Suppressor macrophage treated with lipopolysaccharide for 1 hour (primary cell): ENCODE results near the gene PSMG2.
A peak's percentile ranks its signal among the peaks of the same experiment; 100 is the strongest.

Experiments used
- DNase-seq, 3 donors: peaks; one replicate each; pipeline ENCODE4 v3.0.0-alpha.2; 2020 to 2022

Gene PSMG2

GRCh38 chr18:12766986-12767433 lies 64.2 kb downstream of the PSMG2 start:
- DNase-seq: no peak

GRCh38 chr18:12767580-12768155 lies 64.8 kb downstream of the PSMG2 start:
- DNase-seq: no peak

- DNase-seq: no peak
Measured at GRCh38 chr18:12768625-12769024, 65.8 kb downstream of the PSMG2 start.

- no peak for DNase-seq
Measured at GRCh38 chr18:12769136-12769535, 66.3 kb downstream of the PSMG2 start.

DNA sequence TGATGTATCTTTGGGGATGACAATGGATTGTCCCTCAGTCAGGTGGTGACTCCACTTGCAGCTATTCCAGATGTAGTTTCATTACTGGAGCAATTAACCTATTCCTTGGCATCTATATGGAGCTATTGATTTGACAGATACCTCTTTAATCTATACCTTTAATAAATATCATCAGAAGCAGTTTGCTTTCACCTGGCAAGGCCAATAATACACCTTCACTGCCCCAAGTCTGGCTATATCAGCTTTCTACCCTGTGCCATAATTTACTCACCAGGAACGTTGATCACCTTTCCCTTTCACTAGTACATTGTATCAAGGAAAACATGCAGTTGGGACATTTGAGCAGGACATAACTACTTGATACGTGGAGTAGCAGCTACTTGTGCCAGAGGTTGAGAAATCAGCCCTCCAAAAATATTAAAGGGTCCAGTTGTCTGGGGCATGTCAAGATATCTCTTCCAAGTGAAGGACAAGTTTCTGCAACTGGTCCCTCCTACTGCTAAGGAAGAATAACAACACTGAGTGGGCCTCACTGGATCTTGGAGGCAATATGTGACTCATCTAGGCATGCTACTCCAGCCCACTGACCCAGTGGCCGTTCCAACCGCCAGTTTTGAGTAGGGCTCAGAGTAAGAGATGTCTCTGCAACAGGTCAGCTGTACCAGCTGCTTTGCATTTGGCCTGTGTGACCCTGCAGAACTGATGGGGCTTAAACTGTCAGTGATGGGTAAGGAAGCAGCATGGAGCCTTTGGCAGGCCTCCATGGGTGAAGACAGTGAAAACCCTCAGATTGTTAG lies 67.0 kb downstream of the PSMG2 start:
- DNase-seq: no peak

DNA sequence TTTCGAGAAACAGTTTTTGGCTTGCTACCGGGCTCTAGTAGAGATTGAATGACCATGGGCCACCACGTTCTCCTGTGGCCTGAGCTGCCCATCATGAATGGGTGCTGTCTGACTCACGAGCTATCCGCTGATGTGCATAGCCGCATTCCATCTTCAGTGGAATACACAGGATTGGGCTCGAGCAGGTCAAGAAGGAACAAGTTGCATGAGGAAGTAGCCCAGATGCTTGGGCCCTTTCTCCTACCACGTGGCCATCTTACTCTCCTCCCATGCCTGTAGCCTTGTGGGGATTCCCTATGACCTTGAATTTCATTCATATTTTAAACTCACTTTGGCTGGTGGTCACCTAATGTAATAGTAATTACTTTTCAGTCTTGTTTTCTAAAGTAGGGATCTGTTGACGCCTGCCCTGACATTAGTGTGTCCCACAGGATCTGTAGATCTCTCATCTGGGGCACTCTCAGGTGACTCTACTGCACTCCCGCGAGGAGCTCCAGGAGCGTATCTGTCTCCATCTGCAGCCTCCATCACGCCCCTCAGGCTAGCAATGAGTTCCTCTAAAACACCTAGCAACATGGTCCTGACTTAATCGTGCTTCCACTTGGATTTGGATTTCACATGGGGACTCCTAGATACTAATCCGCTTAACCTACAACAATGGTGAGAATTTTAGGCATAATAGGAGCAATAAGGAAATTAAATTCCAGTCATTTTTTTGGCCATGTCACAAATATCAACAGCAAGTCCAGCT lies 67.8 kb downstream of the PSMG2 start:
- DNase-seq: peak in 2 of 3 donors; percentile 6 to 9

DNA sequence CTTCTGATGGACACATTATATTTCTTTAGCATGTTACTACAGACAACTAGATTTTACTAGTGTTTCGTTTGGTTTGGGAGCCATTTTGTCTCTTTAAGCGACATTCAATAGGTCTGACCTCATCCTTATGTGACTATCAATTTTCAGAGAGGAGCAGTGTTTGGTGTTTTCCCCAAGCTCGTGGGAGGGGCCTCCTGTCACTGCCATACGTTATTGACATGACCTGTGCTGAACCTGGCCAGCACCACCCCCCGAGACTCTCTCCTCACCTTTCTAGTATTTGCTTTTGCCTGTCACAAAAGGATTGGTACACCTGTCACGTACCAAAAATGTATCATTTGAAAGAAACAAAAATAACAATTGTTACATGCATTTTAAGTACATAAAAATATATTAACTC lies 69.3 kb downstream of the PSMG2 start:
- DNase-seq: no peak

DNA sequence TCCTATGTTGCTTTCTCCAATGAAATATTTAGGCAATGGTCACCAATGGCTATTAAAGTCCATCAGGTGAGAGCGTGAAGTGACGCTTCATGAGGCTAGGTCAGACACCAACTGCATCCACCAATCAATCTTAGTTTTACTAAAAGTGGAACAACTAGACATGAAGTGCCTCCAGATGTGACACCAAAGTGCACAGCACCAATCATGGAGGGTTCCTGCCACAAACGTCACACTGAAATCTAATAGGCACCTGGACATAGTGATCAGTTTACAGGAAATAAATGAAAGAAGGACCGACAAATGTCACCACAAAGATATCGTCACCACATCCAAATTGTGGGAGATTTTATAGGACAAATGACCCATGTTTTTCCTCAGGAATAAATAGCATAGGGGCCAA lies 70.5 kb downstream of the PSMG2 start:
- no peak for DNase-seq

GRCh38 chr18:12774982-12775381 lies 72.1 kb downstream of the PSMG2 start:
- DNase-seq: no peak
